Measurements from ENCODE around the gene TMEM134.

The TMEM134 gene

GRCh38 chr11:67440229-67441097 is 28.6 kb downstream of the TMEM134 start:
- H3K79me2 ChIP-seq (ENCODE audit: low read length): peaks cover 34% of the 10 kb centered on the region
- no peaks in the 10 kb centered on the region for H3K27me3 ChIP-seq (ENCODE audit: low read depth, low read length)
- no peak overlapping the region for H3K4me3 ChIP-seq (ENCODE audit: low read length)
- no peak overlapping the region for H2AFZ ChIP-seq (ENCODE audit: low read depth, low read length)
- H4K20me1 ChIP-seq (ENCODE audit: insufficient read depth, low read length): no peaks in the 10 kb centered on the region
- H3K4me1 ChIP-seq (ENCODE audit: low read length): peaks cover 56% of the 10 kb centered on the region
- peaks cover 16% of the 10 kb centered on the region for H3K36me3 ChIP-seq (replicated peaks; ENCODE audit: low read depth, low read length)
- TF ChIP-seq EZH2phosphoT487 (IDR thresholded peaks at IDR 0.05; ENCODE audit: low read depth): no peak
- TF ChIP-seq, protein P1, sequence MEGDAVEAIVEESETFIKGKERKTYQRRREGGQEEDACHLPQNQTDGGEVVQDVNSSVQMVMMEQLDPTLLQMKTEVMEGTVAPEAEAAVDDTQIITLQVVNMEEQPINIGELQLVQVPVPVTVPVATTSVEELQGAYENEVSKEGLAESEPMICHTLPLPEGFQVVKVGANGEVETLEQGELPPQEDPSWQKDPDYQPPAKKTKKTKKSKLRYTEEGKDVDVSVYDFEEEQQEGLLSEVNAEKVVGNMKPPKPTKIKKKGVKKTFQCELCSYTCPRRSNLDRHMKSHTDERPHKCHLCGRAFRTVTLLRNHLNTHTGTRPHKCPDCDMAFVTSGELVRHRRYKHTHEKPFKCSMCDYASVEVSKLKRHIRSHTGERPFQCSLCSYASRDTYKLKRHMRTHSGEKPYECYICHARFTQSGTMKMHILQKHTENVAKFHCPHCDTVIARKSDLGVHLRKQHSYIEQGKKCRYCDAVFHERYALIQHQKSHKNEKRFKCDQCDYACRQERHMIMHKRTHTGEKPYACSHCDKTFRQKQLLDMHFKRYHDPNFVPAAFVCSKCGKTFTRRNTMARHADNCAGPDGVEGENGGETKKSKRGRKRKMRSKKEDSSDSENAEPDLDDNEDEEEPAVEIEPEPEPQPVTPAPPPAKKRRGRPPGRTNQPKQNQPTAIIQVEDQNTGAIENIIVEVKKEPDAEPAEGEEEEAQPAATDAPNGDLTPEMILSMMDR (IDR thresholded peaks at IDR 0.05; ENCODE audit: low read depth, low read length): no peak
- H3K27ac ChIP-seq (ENCODE audit: low read length): peak overlapping the region; percentile 18
- no peak overlapping the region for H3K4me2 ChIP-seq (ENCODE audit: low read length)
- H3K9me3 ChIP-seq (ENCODE audit: insufficient read depth, low read length): no peaks in the 10 kb centered on the region
- no peak overlapping the region for H3K9ac ChIP-seq (ENCODE audit: low read length)

GRCh38 chr11:67439321-67440228 is 29.5 kb downstream of the TMEM134 start:
- peak overlapping the region; percentile 99 for H3K4me2 ChIP-seq (ENCODE audit: low read length)
- peak overlapping the region; percentile 83 for H3K4me3 ChIP-seq (ENCODE audit: low read length)
- peak overlapping the region; percentile 96 for H3K27ac ChIP-seq (ENCODE audit: low read length)
- no peak overlapping the region for H2AFZ ChIP-seq (ENCODE audit: low read depth, low read length)
- H3K9me3 ChIP-seq (ENCODE audit: insufficient read depth, low read length): no peaks in the 10 kb centered on the region
- peaks cover 56% of the 10 kb centered on the region for H3K4me1 ChIP-seq (ENCODE audit: low read length)
- H3K79me2 ChIP-seq (ENCODE audit: low read length): peaks cover 43% of the 10 kb centered on the region
- TF ChIP-seq, protein P1 (IDR thresholded peaks at IDR 0.05; ENCODE audit: low read depth, low read length): peak; percentile 55
- TF ChIP-seq EZH2phosphoT487 (IDR thresholded peaks at IDR 0.05; ENCODE audit: low read depth): no peak
- H3K36me3 ChIP-seq (replicated peaks; ENCODE audit: low read depth, low read length): peaks cover 23% of the 10 kb centered on the region
- no peaks in the 10 kb centered on the region for H4K20me1 ChIP-seq (ENCODE audit: insufficient read depth, low read length)
- H3K9ac ChIP-seq (ENCODE audit: low read length): peak overlapping the region; percentile 99; the same call in 1 of the 2 replicates
- H3K27me3 ChIP-seq (ENCODE audit: low read depth, low read length): no peaks in the 10 kb centered on the region

- peak overlapping the region; percentile 99 for H3K9ac ChIP-seq (ENCODE audit: low read length)
These were observed 30.7 kb downstream of the TMEM134 start for GRCh38 chr11:67438158-67438902.

More at GRCh38 chr11:67438158-67438902, 30.7 kb downstream of the TMEM134 start:
- Histone ChIP-seq H3K4me2 (ENCODE audit: low read length) (peak overlapping the region; percentile 99), H3K9me3 (ENCODE audit: insufficient read depth, low read length) (no peaks in the 10 kb centered on the region), H2AFZ (ENCODE audit: low read depth, low read length) (no peak overlapping the region), H3K27ac (ENCODE audit: low read length) (peak overlapping the region; percentile 96), H3K4me1 (ENCODE audit: low read length) (peaks cover 62% of the 10 kb centered on the region), H3K4me3 (ENCODE audit: low read length) (peak overlapping the region; percentile 83), H4K20me1 (ENCODE audit: insufficient read depth, low read length) (no peaks in the 10 kb centered on the region), H3K36me3 (replicated peaks; ENCODE audit: low read depth, low read length) (peaks cover 34% of the 10 kb centered on the region), H3K27me3 (ENCODE audit: low read depth, low read length) (no peaks in the 10 kb centered on the region), H3K79me2 (ENCODE audit: low read length) (peaks cover 48% of the 10 kb centered on the region)
- no peak for TF ChIP-seq EZH2phosphoT487 (IDR thresholded peaks at IDR 0.05; ENCODE audit: low read depth)
- TF ChIP-seq, protein P1 (IDR thresholded peaks at IDR 0.05; ENCODE audit: low read depth, low read length): peak; percentile 22
